ENCODE results near the gene HAPLN3.
A peak's percentile ranks its signal among the peaks of the same experiment; 100 is the strongest.

The HAPLN3 gene

GRCh38 chr15:88909956-88910831 is 14.8 kb upstream of the HAPLN3 start:
- DNase-seq = no peak

- DNase-seq = no peak
Measured at GRCh38 chr15:88908697-88909621, 13.6 kb upstream of the HAPLN3 start.

GRCh38 chr15:88908123-88908522 is 12.8 kb upstream of the HAPLN3 start:
- DNase-seq = no peak

GRCh38 chr15:88907111-88907510 is 11.8 kb upstream of the HAPLN3 start:
- DNase-seq = no peak

GRCh38 chr15:88906551-88906950 is 11.2 kb upstream of the HAPLN3 start:
- no peak for DNase-seq

- no peak for DNase-seq
Measured at GRCh38 chr15:88906130-88906529, 10.8 kb upstream of the HAPLN3 start.

- no peak for DNase-seq
Measured at GRCh38 chr15:88905576-88905975, 10.2 kb upstream of the HAPLN3 start.

GRCh38 chr15:88904624-88905327 is 9.4 kb upstream of the HAPLN3 start:
- peak; percentile 91 for DNase-seq

- DNase-seq = no peak
Measured at GRCh38 chr15:88904257-88904623, 8.9 kb upstream of the HAPLN3 start.

GRCh38 chr15:88902846-88903245 is 7.5 kb upstream of the HAPLN3 start:
- no peak for DNase-seq

GRCh38 chr15:88902221-88902835 is 7.0 kb upstream of the HAPLN3 start:
- DNase-seq = no peak

- DNase-seq = no peak
Measured at GRCh38 chr15:88901508-88902220, 6.3 kb upstream of the HAPLN3 start.

GRCh38 chr15:88900982-88901418 is 5.7 kb upstream of the HAPLN3 start:
- no peak for DNase-seq

- DNase-seq = no peak
Measured at GRCh38 chr15:88900309-88900981, 5.1 kb upstream of the HAPLN3 start.

- DNase-seq = no peak
Measured at GRCh38 chr15:88899251-88899650, 3.9 kb upstream of the HAPLN3 start.

GRCh38 chr15:88898736-88899135 is 3.4 kb upstream of the HAPLN3 start:
- DNase-seq = no peak

GRCh38 chr15:88897456-88898194 is 2.3 kb upstream of the HAPLN3 start:
- DNase-seq = peak; percentile 84

- no peak for DNase-seq
Measured at GRCh38 chr15:88897142-88897455, 1.8 kb upstream of the HAPLN3 start.

GRCh38 chr15:88896333-88897033 is 1.1 kb upstream of the HAPLN3 start:
- DNase-seq = no peak

- DNase-seq = peak; percentile 89
Measured at GRCh38 chr15:88894348-88894818, 961 bp downstream of the HAPLN3 start.

All from stimulated activated CD4-positive, alpha-beta T cell treated with anti-CD3 and anti-CD28 coated beads, Interleukin-4, amount 100 ng/mL, for 1 hour (primary cell).